ENCODE data around the gene STAT5B.
"Not testable (repeated sequence)": the region's sequence is repeated elsewhere in the genome, so short reads cannot be mapped to it uniquely, and the experiment has no call there.

STAT5B gene

DNA sequence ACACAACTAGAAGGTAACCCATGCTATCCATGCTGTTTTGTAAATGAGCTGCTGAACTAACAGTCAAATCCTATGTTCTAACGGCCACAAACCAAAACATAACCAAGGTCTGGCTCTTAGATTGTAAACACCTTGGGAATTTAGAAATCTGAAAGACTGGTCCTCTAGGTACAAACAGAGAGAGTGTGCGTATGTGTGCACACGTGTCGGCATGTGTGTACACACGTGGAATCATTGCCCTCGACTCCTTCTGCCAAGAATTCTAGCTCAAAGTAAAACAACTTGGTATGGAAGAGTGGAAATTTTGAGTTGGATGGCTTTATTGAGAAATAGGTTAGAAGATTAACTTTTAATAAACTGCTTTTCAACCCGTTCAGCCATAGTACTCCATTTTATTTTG lies 63.8 kb downstream of the STAT5B start:
- TF ChIP-seq, protein P1, sequence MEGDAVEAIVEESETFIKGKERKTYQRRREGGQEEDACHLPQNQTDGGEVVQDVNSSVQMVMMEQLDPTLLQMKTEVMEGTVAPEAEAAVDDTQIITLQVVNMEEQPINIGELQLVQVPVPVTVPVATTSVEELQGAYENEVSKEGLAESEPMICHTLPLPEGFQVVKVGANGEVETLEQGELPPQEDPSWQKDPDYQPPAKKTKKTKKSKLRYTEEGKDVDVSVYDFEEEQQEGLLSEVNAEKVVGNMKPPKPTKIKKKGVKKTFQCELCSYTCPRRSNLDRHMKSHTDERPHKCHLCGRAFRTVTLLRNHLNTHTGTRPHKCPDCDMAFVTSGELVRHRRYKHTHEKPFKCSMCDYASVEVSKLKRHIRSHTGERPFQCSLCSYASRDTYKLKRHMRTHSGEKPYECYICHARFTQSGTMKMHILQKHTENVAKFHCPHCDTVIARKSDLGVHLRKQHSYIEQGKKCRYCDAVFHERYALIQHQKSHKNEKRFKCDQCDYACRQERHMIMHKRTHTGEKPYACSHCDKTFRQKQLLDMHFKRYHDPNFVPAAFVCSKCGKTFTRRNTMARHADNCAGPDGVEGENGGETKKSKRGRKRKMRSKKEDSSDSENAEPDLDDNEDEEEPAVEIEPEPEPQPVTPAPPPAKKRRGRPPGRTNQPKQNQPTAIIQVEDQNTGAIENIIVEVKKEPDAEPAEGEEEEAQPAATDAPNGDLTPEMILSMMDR (IDR thresholded peaks at IDR 0.05; ENCODE audit: low read depth, low read length), result no peak
- DNase-seq (ENCODE audit: low read depth, low spot score), result no peak
- no peak overlapping the region for H3K4me3 ChIP-seq (ENCODE audit: low read depth, low read length)
- in situ Hi-C loops (cut with HindIII; ENCODE audit: low sequenced_read_pairs), result no loop called here

- peak; percentile 38 for DNase-seq (ENCODE audit: low read depth, low spot score)
- H3K4me3 ChIP-seq (ENCODE audit: low read depth, low read length); in situ Hi-C loops (cut with HindIII; ENCODE audit: low sequenced_read_pairs): not testable (repeated sequence)
Observed at GRCh38 chr17:42211921-42212341, 64.3 kb downstream of the STAT5B start.

DNA sequence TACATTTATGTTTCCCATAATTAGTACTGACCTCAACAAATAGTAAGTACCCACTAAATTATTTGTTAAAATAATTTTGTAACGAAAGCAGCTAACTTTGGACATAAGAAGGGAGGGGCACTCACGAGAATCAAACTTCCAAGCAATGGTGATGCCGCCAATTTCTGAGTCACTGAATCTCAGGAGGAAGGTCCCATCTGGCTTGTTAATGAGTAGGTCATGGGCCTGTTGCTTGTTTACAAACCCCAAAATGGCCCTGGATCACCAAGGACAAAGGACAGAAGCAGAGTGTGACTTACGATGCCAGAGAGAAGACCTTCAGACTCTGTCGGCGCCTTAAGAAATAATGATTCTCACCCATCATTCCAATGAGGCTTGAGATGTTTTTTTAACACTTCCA lies 66.1 kb downstream of the STAT5B start:
- DNase-seq (ENCODE audit: low read depth, low spot score), result no peak
- no peak overlapping the region for H3K4me3 ChIP-seq (ENCODE audit: low read depth, low read length)
- TF ChIP-seq, protein P1 (IDR thresholded peaks at IDR 0.05; ENCODE audit: low read depth, low read length), result no peak
- in situ Hi-C loops (cut with HindIII; ENCODE audit: low sequenced_read_pairs), result no loop called here

DNA sequence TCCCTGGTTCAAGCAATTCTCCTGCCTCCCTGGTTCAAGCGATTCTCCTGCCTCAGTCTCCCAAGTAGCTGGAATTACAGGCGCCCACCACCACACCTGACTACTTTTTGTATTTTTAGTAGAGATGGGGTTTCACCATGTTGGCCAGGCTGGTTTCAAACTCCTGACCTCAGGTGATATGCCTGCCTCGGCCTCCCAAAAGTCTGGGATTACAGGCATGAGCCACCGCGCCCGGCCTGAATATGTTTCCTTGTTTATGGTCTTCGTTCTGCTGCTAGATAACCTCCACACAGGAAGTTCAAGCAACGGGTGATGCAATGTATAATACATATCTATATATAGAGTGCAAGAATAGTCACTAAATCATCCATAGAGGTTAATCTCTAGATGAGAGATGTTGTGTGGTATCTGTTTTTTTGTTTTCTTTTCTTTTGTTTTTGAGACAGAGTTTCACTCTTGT lies 70.0 kb downstream of the STAT5B start:
- DNase-seq (ENCODE audit: low read depth, low spot score); H3K4me3 ChIP-seq (ENCODE audit: low read depth, low read length); in situ Hi-C loops (cut with HindIII; ENCODE audit: low sequenced_read_pairs): not testable (repeated sequence)

DNA sequence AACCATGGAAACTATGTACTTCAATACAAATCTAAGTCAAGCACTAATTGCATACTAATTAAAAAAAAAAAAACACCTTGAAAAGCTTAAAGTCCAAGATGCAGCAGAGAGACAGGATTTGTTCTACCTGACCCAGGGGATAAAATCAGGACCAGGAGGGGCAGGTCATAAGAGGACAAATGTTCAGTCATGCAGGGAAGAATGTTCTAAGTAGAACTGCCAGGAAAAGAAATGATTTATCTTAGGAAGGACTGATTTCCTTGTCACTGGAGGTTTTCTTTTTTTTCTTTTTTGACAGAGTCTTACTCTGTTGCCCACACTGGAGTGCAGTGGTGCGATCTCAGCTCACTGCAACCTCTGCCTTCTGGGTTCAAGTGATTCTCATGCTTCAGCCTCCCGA lies 72.8 kb downstream of the STAT5B start:
- H3K4me3 ChIP-seq (ENCODE audit: low read depth, low read length), result no peak overlapping the region
- TF ChIP-seq, protein P1 (IDR thresholded peaks at IDR 0.05; ENCODE audit: low read depth, low read length), result no peak
- in situ Hi-C loops (cut with HindIII; ENCODE audit: low sequenced_read_pairs), result no loop called here
- no peak for DNase-seq (ENCODE audit: low read depth, low spot score)

GRCh38 chr17:42202696-42203095 lies 73.5 kb downstream of the STAT5B start:
- no peak for DNase-seq (ENCODE audit: low read depth, low spot score)
- no peak overlapping the region for H3K4me3 ChIP-seq (ENCODE audit: low read depth, low read length)
- TF ChIP-seq, protein P1 (IDR thresholded peaks at IDR 0.05; ENCODE audit: low read depth, low read length), result no peak
- in situ Hi-C loops (cut with HindIII; ENCODE audit: low sequenced_read_pairs), result no loop called here

DNA sequence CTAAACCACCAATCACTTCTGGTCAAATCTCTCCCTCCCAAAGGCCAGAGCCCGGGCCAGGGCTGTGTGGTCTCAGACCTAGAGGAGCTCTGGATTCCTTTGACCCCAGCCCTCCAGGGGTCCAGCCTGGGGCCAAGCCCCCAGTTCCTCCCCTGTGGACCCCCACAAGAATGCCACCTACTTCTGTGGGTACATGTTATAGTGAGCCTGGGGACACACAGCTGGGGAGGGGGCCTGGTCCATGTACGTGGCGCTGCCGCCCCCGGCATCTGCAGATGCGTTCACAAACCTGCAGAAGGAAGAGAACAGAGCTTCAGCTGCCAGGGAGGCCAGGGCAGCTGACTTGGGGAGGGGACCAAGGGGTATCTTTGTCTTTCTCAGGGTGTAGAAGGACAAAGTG lies 74.0 kb downstream of the STAT5B start:
- TF ChIP-seq, protein P1 (IDR thresholded peaks at IDR 0.05; ENCODE audit: low read depth, low read length), result no peak
- H3K4me3 ChIP-seq (ENCODE audit: low read depth, low read length), result no peak overlapping the region
- no peak for DNase-seq (ENCODE audit: low read depth, low spot score)
- in situ Hi-C loops (cut with HindIII; ENCODE audit: low sequenced_read_pairs), result no loop called here

- DNase-seq (ENCODE audit: low read depth, low spot score), result no peak
- TF ChIP-seq, protein P1 (IDR thresholded peaks at IDR 0.05; ENCODE audit: low read depth, low read length), result no peak
- in situ Hi-C loops (cut with HindIII; ENCODE audit: low sequenced_read_pairs), result no loop called here
Observed at GRCh38 chr17:42201458-42201772, 74.8 kb downstream of the STAT5B start.

More at GRCh38 chr17:42201458-42201772, 74.8 kb downstream of the STAT5B start:
- no peak overlapping the region for H3K4me3 ChIP-seq (ENCODE audit: low read depth, low read length)

All from astrocyte of the spinal cord (primary cell).